Osteoblast (primary cell): ENCODE measurements around the gene CTCF. TPM values are rescaled to one million over a fixed set of nuclear protein-coding genes. Genes with fewer than 3 reads are reported as not detected.
A peak's percentile ranks its signal among the peaks of the same experiment; 100 is the strongest.

ENCODE experiments used
- DNase-seq: peaks from one replicate; pipeline ENCODE4 v3.0.0; 2011; ENCODE audit warnings: low spot score, mixed read lengths; ENCODE audit not compliant: insufficient read length; ENCODE audit errors: missing footprints
- H2AFZ ChIP-seq: 2 replicates; pipeline ENCODE4 v1.6.0; 2011; ENCODE audit warnings: mild to moderate bottlenecking, low read length
- H3K27ac ChIP-seq: 2 replicates; pipeline ENCODE4 v1.5.1; 2011; ENCODE audit warnings: mild to moderate bottlenecking, low read depth, low read length, moderate library complexity
- H3K27me3 ChIP-seq: 2 replicates; pipeline ENCODE4 v1.6.0; 2012; ENCODE audit warnings: mild to moderate bottlenecking, control low read depth, inconsistent platforms, low read length, moderate library complexity; ENCODE audit not compliant: insufficient read depth
- H3K36me3 ChIP-seq: 2 replicates; pipeline ENCODE4 v1.5.1; 2011; ENCODE audit warnings: mild to moderate bottlenecking, low read length, control low read depth, moderate library complexity; ENCODE audit not compliant: insufficient read depth
- H3K4me1 ChIP-seq: 2 replicates; pipeline ENCODE4 v1.5.1; 2011; ENCODE audit warnings: mild to moderate bottlenecking, low read length, control low read depth, moderate library complexity; ENCODE audit not compliant: insufficient read depth
- H3K4me2 ChIP-seq: 2 replicates; pipeline ENCODE4 v1.6.0; 2011; ENCODE audit warnings: mild to moderate bottlenecking, low read length; ENCODE audit not compliant: insufficient read depth
- H3K4me3 ChIP-seq: fragments of 200-600 bp; sonication (generic); 3 replicates; pipeline ENCODE4 v1.5.1; 2012; ENCODE audit warnings: mild to moderate bottlenecking, low read length, inconsistent platforms; ENCODE audit not compliant: insufficient read depth
- H3K79me2 ChIP-seq: 2 replicates; pipeline ENCODE4 v1.6.0; 2012; ENCODE audit warnings: mild to moderate bottlenecking, low read length, control low read depth, inconsistent platforms; ENCODE audit not compliant: insufficient read depth
- H3K9me3 ChIP-seq: 2 replicates; pipeline ENCODE4 v1.5.1; 2011; ENCODE audit warnings: low read depth, low read length, control low read depth
- H4K20me1 ChIP-seq: 2 replicates; pipeline ENCODE4 v1.6.0; 2012; ENCODE audit warnings: mild to moderate bottlenecking, low read length, control low read depth; ENCODE audit not compliant: insufficient read depth
- total RNA-seq: library from RNA; depleted of rRNA; stranded (reverse); fragments of >200 nt; gene quantifications from 2 replicates; pipeline ENCODE4 v1.2.3, GENCODE V29; 2012
- TF ChIP-seq, protein P1 (sequence below): IDR thresholded peaks from 2 replicates; pipeline ENCODE4 v1.5.1; 2011; ENCODE audit warnings: mild to moderate bottlenecking, low read depth, low read length, moderate library complexity; ENCODE audit errors: extremely low read depth

Gene CTCF
- total RNA-seq, 1 donor: 29.3 TPM

GRCh38 chr16:67593701-67594100, 31.4 kb downstream of the CTCF start:
- Histone ChIP-seq H4K20me1 (peaks cover 8% of the 10 kb centered on the region), H3K27me3 (no peaks in the 10 kb centered on the region), H3K36me3 (no peaks in the 10 kb centered on the region), H3K79me2 (peaks cover 74% of the 10 kb centered on the region), H3K27ac (no peak overlapping the region), H3K9me3 (no peaks in the 10 kb centered on the region), H3K4me1 (peaks cover 14% of the 10 kb centered on the region), H3K4me3 (no peak overlapping the region), H2AFZ (no peak overlapping the region), H3K4me2 (no peak overlapping the region)
- TF ChIP-seq, protein P1, sequence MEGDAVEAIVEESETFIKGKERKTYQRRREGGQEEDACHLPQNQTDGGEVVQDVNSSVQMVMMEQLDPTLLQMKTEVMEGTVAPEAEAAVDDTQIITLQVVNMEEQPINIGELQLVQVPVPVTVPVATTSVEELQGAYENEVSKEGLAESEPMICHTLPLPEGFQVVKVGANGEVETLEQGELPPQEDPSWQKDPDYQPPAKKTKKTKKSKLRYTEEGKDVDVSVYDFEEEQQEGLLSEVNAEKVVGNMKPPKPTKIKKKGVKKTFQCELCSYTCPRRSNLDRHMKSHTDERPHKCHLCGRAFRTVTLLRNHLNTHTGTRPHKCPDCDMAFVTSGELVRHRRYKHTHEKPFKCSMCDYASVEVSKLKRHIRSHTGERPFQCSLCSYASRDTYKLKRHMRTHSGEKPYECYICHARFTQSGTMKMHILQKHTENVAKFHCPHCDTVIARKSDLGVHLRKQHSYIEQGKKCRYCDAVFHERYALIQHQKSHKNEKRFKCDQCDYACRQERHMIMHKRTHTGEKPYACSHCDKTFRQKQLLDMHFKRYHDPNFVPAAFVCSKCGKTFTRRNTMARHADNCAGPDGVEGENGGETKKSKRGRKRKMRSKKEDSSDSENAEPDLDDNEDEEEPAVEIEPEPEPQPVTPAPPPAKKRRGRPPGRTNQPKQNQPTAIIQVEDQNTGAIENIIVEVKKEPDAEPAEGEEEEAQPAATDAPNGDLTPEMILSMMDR: no peak
- no peak for DNase-seq

DNA sequence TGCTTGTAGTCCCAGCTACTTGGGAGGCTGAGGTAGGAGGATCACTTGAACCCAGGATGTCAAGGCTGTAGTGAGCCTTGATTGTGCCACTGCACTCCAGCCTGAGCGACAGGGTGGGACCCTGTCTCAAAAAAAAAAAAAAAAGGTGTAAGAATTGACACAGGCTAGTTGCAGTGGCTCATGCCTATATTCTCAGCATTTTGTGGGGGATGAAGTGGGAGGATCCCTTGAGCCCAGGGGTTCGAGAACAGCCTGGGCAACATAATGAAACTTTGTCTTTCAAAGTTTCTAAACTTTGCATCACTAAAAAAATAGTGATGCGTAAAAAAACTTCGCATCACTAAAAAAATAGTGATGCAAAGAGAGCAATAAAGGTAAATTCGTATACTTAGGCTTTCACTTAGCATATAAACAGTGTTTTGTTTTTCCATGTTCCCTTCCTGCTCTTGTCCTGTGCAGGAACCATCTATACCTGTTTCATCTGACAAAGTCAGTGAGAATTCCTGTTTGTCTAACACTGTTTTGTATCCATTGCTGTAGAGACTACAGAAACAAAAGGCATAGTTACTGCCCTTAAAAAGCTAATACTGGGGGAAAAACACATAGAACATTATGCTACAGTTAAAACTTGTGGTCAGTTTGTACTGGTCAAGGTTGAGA, 32.1 kb downstream of the CTCF start:
- no peak overlapping the region for H3K4me2 ChIP-seq
- no peaks in the 10 kb centered on the region for H3K9me3 ChIP-seq
- peaks cover 8% of the 10 kb centered on the region for H4K20me1 ChIP-seq
- H3K4me3 ChIP-seq: no peak overlapping the region
- peak overlapping the region; percentile 29 for H3K27ac ChIP-seq
- no peak overlapping the region for H2AFZ ChIP-seq
- TF ChIP-seq, protein P1: no peak
- H3K36me3 ChIP-seq: no peaks in the 10 kb centered on the region
- H3K79me2 ChIP-seq: peaks cover 75% of the 10 kb centered on the region
- peaks cover 14% of the 10 kb centered on the region for H3K4me1 ChIP-seq
- H3K27me3 ChIP-seq: no peaks in the 10 kb centered on the region
- DNase-seq: no peak

DNA sequence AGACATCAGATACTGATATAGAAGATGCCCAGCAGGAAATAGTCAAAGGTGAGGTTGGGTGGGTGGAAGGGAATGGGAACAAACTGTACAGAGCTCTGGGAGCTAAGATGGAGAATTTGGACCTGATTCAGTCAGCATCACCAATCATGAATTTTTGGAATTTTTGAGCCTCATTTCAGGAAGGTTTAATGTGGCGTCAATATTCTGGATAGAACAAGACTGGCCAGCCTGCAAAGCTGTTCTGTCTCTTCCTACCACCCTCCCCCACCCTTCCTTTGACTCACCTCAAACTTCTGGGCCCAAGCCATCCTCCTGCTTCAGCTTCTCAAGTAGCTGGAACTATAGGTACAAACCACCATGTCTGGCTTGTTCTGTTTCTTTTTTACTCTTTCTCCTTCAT, 32.6 kb downstream of the CTCF start:
- Histone ChIP-seq H3K4me1 (peaks cover 14% of the 10 kb centered on the region), H3K9me3 (no peaks in the 10 kb centered on the region), H3K36me3 (no peaks in the 10 kb centered on the region), H3K27ac (peak overlapping the region; percentile 29), H3K4me2 (no peak overlapping the region), H2AFZ (no peak overlapping the region), H3K4me3 (no peak overlapping the region), H4K20me1 (peaks cover 10% of the 10 kb centered on the region), H3K79me2 (peaks cover 76% of the 10 kb centered on the region), H3K27me3 (no peaks in the 10 kb centered on the region)
- DNase-seq: no peak
- TF ChIP-seq, protein P1: no peak

DNA sequence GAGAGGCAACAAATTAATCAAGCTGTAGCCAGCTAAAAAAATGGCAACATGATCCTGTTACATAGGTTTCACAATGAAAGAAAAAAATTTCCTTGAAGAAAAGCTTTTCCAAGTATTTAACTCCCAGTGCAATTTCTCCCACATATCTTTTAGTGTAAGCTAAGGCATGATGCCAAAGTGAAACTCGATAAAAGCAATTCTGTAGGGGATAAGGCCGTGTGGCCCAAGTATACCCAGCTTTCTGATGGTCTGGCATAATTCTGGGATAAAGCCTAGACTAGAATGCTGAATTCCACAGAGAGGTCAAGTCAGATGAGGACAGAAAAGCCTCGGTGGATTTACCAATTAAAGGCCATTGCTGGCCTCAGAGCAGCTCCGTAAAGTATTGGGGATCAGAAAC, 36.2 kb downstream of the CTCF start:
- Histone ChIP-seq H3K9me3 (no peaks in the 10 kb centered on the region), H3K27ac (no peak overlapping the region), H2AFZ (peak overlapping the region; percentile 20), H3K36me3 (no peaks in the 10 kb centered on the region), H3K79me2 (peaks cover 82% of the 10 kb centered on the region), H3K4me2 (peak overlapping the region; percentile 58), H3K4me3 (no peak overlapping the region), H3K4me1 (peaks cover 14% of the 10 kb centered on the region), H3K27me3 (no peaks in the 10 kb centered on the region), H4K20me1 (peaks cover 10% of the 10 kb centered on the region)
- TF ChIP-seq, protein P1: no peak
- DNase-seq: no peak
